ENCODE data around the gene GNGT2.

GNGT2 gene

DNA sequence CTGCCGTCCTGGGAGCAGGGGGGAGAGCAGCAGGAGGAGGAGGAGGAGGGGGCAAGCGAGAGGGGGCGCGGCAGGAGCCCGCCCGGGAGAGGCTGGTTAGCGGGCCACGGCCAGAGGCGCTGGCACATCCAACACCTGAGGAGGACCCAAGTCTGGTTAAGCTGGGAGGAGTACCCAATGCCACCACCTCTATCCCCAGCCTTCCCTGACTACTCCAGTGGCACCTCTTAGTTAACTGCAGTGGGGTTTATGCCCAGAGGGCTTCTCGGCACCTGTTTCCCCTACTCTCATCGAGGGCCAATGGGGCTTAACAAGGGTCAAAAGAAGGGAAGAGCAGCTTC lies 14.6 kb upstream of the GNGT2 start:
- Mint-ChIP-seq H3K9me3 (no peaks in the 10 kb centered on the region), H3K27me3 (no peaks in the 10 kb centered on the region), H3K27ac (peak overlapping the region; percentile 79 to 82), H3K4me3 (peak overlapping the region; percentile 84 to 88), H3K36me3 (ENCODE audit: insufficient read depth) (peaks cover 45% of the 10 kb centered on the region), H3K4me1 (ENCODE audit: low read depth in 2 of 2) (peaks cover 43 to 49% of the 10 kb centered on the region in 2 donors)
- no peak for DNase-seq
- ATAC-seq (replicated peaks) = no peak

DNA sequence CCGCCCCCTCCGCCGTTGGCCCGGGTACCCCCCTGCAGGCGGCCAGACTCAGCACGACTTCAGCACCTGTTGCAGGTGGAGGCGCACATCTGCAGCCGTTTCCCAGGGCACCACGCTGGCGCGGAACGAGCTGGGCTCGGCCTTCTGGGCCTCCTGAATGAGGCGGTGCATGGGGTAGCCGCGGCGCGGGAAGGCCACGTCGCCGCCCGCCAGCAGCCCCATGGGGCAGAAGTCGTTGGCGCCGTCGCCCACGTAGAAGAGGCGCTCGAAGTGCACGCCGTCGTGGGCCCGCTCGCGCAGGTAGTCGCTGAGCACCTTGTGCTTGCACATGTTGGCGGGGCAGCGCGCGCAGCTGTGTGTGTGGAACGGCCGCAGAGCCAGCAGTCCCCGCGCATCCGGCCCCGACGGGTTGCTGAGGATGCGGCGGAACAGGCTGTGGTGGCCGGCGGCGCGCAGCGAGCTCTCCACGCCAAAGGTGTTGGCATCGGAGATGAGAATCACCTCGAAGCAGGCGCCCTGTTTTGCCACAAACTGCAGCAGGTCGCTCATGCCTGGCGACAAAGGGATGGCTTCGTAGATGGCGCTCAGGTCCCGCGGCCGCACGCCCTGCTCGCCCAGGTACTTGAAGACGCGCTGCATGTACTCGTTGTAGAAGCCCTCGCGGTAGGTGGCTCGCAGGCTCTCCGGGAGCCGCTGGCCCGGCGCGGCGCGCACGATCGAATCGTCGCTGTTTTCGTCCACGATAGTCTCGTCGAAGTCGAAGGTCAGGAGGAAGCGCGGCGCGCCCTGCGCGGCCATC lies 14.0 kb upstream of the GNGT2 start:
- DNase-seq = peak; percentile 64 to 70 (median 65)
- H3K27ac Mint-ChIP-seq = peak overlapping the region; percentile 79 to 82

DNA sequence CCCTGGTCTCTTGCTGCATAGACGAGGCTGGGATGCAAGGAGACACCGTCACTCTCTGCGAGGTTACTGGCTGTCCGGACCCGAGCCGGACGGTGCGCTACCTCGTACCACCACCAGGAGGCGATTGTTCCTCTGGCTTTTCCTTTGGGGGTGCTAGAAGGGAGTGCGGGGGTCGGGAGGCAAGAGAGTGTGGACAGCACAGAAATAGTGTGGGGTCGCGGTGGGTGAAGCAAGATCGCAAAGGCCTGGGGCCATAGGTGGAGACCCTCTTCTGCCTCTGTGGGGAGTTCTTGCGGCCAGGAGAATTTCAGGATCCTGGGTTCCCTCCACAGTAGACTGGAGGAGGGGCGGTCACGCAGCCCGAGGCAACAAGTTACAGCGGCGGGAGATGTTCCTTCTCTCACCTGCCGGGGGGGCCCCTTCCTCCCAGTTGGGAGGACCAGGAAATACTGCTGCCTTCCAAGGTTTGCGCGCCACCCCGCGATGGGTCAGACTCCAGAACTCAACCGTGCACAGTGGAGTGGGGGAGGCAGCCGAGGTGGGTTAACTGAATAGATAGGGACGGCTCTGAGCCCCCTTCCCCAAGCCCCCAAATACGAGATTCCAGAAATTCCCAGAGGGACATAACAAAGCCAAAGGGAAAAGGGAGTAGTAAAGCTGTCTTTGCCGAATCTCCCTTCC lies 13.3 kb upstream of the GNGT2 start:
- H3K27me3 Mint-ChIP-seq = no peaks in the 10 kb centered on the region
- peak overlapping the region; percentile 84 to 88 for H3K4me3 Mint-ChIP-seq
- H3K36me3 Mint-ChIP-seq (ENCODE audit: insufficient read depth) = peaks cover 53% of the 10 kb centered on the region
- H3K27ac Mint-ChIP-seq = peak overlapping the region; percentile 49 to 74
- DNase-seq (peak; percentile 62 to 74 (median 66)), ATAC-seq (replicated peaks) (no peak)
- no peaks in the 10 kb centered on the region for H3K9me3 Mint-ChIP-seq
- H3K4me1 Mint-ChIP-seq (ENCODE audit: low read depth in 2 of 2) = peaks cover 49 to 56% of the 10 kb centered on the region in 2 donors

More for the DNA sequence above, 14.0 kb upstream of the GNGT2 start:
- Mint-ChIP-seq H3K4me3 (peak overlapping the region; percentile 84 to 88), H3K4me1 (ENCODE audit: low read depth in 2 of 2) (peaks cover 42 to 49% of the 10 kb centered on the region in 2 donors), H3K27me3 (no peaks in the 10 kb centered on the region), H3K9me3 (no peaks in the 10 kb centered on the region), H3K36me3 (ENCODE audit: insufficient read depth) (peaks cover 49% of the 10 kb centered on the region)
- peak; percentile 74 for ATAC-seq (replicated peaks)

DNA sequence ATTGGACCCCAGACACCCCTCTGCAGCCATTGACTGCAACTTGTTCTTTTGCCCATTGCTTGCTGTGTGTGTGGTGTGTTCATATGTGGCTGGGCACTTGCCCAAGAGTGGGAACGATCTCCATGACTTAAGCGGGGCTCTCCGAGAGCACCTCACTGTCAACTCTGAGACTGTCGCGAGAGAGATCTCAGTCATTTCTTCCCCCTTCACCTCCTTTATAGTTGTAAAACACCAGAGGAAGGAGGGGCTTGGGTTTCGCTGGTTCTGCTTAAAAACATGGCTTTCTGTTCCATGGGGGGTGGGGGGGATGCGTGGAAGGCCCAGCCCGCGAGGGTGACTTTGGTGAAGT lies 12.8 kb upstream of the GNGT2 start:
- Mint-ChIP-seq H3K9me3 (no peaks in the 10 kb centered on the region), H3K36me3 (ENCODE audit: insufficient read depth) (peaks cover 58% of the 10 kb centered on the region), H3K4me3 (peak overlapping the region; percentile 84 to 88), H3K4me1 (ENCODE audit: low read depth in 2 of 2) (peaks cover 51 to 59% of the 10 kb centered on the region in 2 donors), H3K27ac (peak overlapping the region; percentile 49 to 74), H3K27me3 (no peaks in the 10 kb centered on the region)
- no peak for ATAC-seq (replicated peaks)
- no peak for DNase-seq

DNA sequence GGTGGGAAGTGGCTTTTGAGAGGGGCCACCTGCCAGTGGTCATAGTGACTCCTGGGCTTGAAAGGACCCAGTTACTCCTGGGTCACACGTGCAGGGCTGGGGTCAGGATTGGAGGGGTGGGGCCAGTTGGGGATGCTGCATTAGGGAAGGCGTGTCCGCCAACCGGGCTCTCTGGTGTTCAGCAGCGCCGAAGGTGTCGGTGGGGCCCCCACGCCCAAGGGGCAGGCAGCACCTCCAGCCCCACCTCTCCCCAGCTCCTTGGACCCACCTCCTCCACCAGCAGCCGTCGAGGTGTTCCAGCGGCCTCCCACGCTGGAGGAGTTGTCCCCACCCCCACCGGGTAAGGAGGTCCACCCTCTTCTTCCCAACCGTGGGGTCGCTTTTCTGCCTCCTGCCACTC lies 9.6 kb upstream of the GNGT2 start:
- Mint-ChIP-seq H3K27me3 (no peaks in the 10 kb centered on the region), H3K36me3 (ENCODE audit: insufficient read depth) (peaks cover 80% of the 10 kb centered on the region), H3K4me1 (ENCODE audit: low read depth in 2 of 2) (peaks cover 65 to 67% of the 10 kb centered on the region in 2 donors), H3K9me3 (no peaks in the 10 kb centered on the region), H3K27ac (peak overlapping the region; percentile 89 to 93), H3K4me3 (peak overlapping the region; percentile 87 to 99)
- ATAC-seq (replicated peaks) (no peak), DNase-seq (no peak)

DNA sequence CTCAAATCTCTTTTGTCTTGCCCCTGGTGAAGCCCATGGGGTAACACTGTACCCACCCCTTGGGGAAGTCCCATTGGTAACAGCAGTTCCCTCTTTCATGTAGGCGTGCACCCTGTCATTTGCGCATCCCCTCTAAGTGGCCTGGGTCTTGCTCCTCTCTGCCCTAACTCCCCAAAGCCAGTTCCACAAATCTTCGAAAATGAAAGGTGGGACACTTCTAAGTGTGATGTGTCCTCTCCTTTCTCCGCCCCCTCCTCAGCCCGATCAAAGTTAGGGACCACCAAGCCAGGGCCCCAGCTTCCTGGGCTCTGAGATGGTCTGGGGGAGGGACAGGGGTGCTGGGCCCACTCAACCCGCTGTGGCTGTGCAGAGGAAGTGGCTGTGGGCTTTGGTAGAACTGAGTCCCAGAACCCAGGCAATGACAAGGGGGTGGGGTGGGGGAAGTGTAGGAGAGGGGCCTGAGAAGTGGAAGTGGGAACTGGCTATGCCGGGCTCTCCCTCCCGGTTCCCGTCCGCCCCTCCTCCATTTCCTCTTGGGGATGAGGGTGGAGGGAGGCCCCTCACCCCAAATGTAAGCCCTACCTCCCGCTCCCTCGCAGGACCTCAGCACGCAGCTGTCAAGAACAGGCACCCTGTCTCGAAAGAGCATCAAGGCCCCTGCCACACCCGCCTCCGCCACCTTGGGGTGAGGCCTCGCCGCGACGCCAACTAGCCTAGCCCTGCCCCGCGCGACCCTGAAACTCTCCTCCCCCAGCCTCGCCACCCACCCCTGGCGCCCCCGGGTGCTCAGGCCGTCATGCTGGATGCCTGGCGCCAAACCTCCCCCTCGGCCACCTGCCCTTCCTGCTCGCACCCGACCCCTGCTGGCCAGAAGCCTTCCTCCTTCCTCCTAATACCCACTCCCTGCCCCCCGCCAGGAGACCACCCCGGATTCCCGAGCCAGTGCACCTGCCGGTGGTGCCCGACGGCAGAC lies 8.9 kb upstream of the GNGT2 start:
- peak overlapping the region; percentile 89 to 93 for H3K27ac Mint-ChIP-seq
- H3K4me1 Mint-ChIP-seq (ENCODE audit: low read depth in 2 of 2) = peaks cover 66 to 67% of the 10 kb centered on the region in 2 donors
- no peaks in the 10 kb centered on the region for H3K9me3 Mint-ChIP-seq
- DNase-seq = peak; percentile 60 to 71 (median 66)
- no peaks in the 10 kb centered on the region for H3K27me3 Mint-ChIP-seq
- peak; percentile 68 for ATAC-seq (replicated peaks)
- H3K36me3 Mint-ChIP-seq (ENCODE audit: insufficient read depth) = peaks cover 81% of the 10 kb centered on the region
- H3K4me3 Mint-ChIP-seq = peak overlapping the region; percentile 87 to 99

DNA sequence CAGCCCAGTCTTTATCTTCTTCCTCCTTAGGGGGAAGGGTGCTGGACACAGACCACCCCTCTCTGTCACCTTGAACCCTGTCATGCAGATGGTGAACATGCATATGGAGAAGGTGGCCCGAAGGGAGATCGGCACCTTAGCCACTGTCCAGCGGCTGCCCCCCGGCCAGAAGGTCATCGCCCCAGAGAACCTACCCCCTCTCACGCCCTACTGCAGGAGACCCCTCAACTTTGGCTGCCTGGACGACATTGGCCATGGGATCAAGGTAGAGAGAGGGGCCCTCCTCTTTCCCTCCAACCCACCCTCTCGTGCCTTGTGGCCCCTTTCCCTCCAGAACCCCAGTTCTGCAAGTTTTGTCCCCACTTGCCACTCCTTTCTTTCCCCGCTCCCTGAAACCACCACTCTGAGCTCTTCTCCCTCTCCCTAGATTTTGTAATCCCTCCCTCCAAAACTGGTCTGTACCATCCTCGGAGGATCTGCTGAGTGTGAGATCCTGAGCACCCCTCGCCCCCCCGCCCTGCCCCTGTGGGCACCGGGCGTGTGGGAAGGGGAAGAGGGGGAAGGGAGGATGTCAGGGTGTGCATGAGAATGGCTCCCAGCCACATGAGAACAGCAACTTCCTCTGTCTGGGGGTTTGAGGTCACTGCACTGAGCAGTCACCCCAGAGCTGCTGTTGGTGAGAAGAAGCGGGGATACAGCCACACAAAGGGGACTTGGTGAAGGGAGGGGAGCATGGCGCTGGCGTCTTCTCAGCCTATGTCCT lies 7.5 kb upstream of the GNGT2 start:
- no peaks in the 10 kb centered on the region for H3K9me3 Mint-ChIP-seq
- H3K4me1 Mint-ChIP-seq (ENCODE audit: low read depth in 2 of 2) = peaks cover 67% of the 10 kb centered on the region in 2 donors
- DNase-seq (peak; percentile 76 to 79 (median 77)), ATAC-seq (replicated peaks) (peak; percentile 81)
- peaks cover 76% of the 10 kb centered on the region for H3K36me3 Mint-ChIP-seq (ENCODE audit: insufficient read depth)
- no peaks in the 10 kb centered on the region for H3K27me3 Mint-ChIP-seq
- H3K27ac Mint-ChIP-seq = peak overlapping the region; percentile 89 to 93
- peak overlapping the region; percentile 87 to 99 for H3K4me3 Mint-ChIP-seq

DNA sequence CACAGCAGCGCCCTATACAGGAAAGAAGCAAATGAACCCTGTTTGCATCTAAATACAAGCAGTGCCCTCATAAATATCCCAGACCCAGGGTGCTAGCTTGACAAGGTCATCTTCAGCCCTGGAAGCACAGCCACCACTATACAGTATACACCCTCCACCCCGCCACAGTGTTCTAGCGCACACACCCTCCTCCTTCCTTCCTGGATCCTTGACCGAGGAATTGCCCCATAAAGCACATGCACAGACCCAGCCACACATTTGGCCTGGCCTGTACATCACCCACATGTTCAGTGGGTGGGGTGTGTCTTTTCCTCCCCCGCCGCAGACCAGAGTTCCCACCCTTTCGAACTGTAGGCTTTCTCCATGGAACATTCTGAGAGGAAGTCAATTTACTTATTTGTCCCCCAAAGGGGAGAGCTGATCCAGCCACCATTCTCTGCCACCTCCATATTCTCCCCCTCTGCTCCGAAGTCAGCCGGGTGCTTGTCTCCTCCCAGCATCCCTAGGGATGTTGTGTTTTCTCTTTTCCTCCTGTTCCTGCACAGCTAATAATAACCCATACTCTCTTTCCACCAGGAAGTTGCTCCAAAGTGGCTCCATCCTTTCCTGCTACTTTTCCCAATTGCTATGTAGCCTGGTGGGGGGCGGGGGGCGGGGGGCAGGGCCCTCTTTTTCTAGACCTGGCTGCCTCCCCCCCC lies 6.7 kb upstream of the GNGT2 start:
- H3K27ac Mint-ChIP-seq = peak overlapping the region; percentile 89 to 93

DNA sequence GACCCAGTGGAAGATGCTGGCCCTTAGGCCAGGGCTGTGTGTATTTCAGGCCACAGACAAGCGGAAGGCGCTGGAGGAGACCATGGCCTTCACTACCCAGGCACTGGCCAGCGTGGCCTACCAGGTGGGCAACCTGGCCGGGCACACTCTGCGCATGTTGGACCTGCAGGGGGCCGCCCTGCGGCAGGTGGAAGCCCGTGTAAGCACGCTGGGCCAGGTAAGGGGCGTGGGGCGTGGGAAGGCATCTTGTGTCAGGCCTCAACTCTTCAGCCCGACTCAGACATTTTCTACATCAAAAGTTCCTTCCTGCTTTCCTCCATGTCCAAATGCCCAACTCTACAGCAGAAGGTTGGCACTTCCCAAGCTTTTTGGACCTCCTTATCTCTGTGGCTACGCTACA lies 6.1 kb upstream of the GNGT2 start:
- Mint-ChIP-seq H3K27ac (peak overlapping the region; percentile 89 to 93), H3K27me3 (no peaks in the 10 kb centered on the region), H3K4me1 (ENCODE audit: low read depth in 2 of 2) (peaks cover 69 to 76% of the 10 kb centered on the region in 2 donors), H3K4me3 (peak overlapping the region; percentile 87 to 99), H3K36me3 (ENCODE audit: insufficient read depth) (peaks cover 67% of the 10 kb centered on the region), H3K9me3 (no peaks in the 10 kb centered on the region)
- DNase-seq = no peak
- ATAC-seq (replicated peaks) = no peak

More for the DNA sequence above, 6.7 kb upstream of the GNGT2 start:
- peak overlapping the region; percentile 87 to 99 for H3K4me3 Mint-ChIP-seq
- peaks cover 68 to 73% of the 10 kb centered on the region in 2 donors for H3K4me1 Mint-ChIP-seq (ENCODE audit: low read depth in 2 of 2)
- H3K36me3 Mint-ChIP-seq (ENCODE audit: insufficient read depth) = peaks cover 69% of the 10 kb centered on the region
- no peaks in the 10 kb centered on the region for H3K27me3 Mint-ChIP-seq
- ATAC-seq (replicated peaks) (no peak), DNase-seq (no peak)
- H3K9me3 Mint-ChIP-seq = no peaks in the 10 kb centered on the region

DNA sequence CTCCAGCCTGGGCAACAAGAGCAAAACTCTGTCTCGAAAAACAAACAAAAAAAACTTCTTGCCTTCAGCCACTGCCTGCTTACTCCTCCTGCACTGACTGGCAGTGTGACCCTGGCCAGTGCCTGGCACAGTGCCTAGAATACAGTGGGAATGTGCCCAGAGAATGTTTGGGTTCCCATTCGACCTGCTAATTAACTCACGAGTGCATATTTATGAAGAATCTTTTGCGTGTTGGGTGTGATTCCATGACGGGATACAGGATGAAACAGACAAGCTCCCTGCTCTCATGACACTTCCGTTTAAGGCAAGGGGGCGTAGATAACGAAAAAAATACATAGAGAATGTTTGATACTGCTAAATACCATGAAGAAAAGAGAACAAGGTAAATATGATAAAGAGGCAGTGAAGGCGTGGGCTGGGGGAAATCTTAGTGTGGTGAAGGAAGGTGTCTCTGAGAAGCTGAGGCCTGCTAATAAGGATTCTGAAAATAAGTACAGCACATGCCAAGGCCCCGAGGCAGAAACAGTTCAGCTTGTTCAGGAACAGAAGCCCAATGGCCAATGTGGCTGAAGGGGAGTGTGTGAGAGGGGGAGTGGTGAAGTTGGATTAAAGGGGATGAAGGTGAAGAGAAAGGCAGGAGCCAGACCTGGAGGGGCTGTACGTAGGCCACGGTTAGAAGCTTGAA lies 4.4 kb upstream of the GNGT2 start:
- peak overlapping the region; percentile 84 to 97 for H3K27ac Mint-ChIP-seq
- peak overlapping the region; percentile 97 to 99 for H3K4me3 Mint-ChIP-seq
- ATAC-seq (replicated peaks) = no peak
- no peaks in the 10 kb centered on the region for H3K27me3 Mint-ChIP-seq
- H3K4me1 Mint-ChIP-seq (ENCODE audit: low read depth in 2 of 2) = peaks cover 80 to 86% of the 10 kb centered on the region in 2 donors
- H3K9me3 Mint-ChIP-seq = no peaks in the 10 kb centered on the region
- peaks cover 63% of the 10 kb centered on the region for H3K36me3 Mint-ChIP-seq (ENCODE audit: insufficient read depth)
- DNase-seq = no peak

DNA sequence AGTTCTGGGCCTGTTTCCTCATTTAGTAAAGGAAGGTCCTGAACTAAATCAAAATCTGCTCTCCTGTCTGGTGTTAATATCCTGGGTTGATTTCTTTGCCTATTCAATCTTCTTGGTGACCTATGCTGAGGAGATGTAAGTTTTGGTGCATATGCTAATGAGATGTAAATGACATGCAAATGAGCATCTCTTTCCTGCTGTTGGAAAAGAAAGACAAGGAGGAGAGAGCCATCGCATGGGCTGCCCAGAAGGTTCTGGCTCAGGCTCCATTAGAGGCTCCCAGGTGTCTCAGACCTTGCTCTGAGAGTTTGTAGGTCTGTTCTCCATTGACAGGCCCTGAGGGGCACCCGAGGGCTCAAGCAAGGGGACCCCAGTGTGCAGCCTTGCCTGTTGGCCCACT lies 3.5 kb upstream of the GNGT2 start:
- no peaks in the 10 kb centered on the region for H3K27me3 Mint-ChIP-seq
- H3K4me1 Mint-ChIP-seq (ENCODE audit: low read depth in 2 of 2) = peaks cover 80 to 86% of the 10 kb centered on the region in 2 donors
- peaks cover 53% of the 10 kb centered on the region for H3K36me3 Mint-ChIP-seq (ENCODE audit: insufficient read depth)
- H3K4me3 Mint-ChIP-seq = peak overlapping the region; percentile 97 to 99
- H3K27ac Mint-ChIP-seq = peak overlapping the region; percentile 84 to 97
- ATAC-seq (replicated peaks) = no peak
- no peak for DNase-seq
- H3K9me3 Mint-ChIP-seq = no peaks in the 10 kb centered on the region

DNA sequence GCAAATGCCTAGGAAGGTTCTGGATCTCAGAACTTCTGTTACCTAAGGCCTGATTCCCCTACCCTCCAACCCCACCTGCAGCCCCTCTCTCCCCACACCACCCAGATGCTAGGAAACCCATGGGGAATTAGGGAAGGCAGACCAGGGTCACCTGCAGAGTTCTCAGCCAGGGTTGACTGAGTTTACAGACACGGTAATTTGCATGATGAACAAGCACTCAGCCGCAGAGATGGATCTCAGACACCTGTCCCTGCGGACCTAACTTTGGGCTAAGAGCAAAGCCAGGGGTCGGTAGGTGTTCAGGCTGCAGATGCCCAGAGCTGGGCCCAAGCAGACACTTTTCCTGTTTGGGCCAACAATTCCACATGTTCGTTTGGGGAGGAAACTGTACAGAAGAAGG lies 3.0 kb upstream of the GNGT2 start:
- H3K27ac Mint-ChIP-seq = peak overlapping the region; percentile 84 to 97
- H3K9me3 Mint-ChIP-seq = no peaks in the 10 kb centered on the region
- peaks cover 81 to 87% of the 10 kb centered on the region in 2 donors for H3K4me1 Mint-ChIP-seq (ENCODE audit: low read depth in 2 of 2)
- peak overlapping the region; percentile 97 to 99 for H3K4me3 Mint-ChIP-seq
- ATAC-seq (replicated peaks) (no peak), DNase-seq (no peak)
- no peaks in the 10 kb centered on the region for H3K27me3 Mint-ChIP-seq
- peaks cover 49% of the 10 kb centered on the region for H3K36me3 Mint-ChIP-seq (ENCODE audit: insufficient read depth)
